HG02970 (cell line): Measurements from ENCODE around the gene CNR2.
A peak's percentile ranks its signal among the peaks of the same experiment; 100 is the strongest.
"Not testable (repeated sequence)": the region's sequence is repeated elsewhere in the genome, so short reads cannot be mapped to it uniquely, and the experiment has no call there.

Experiments
- ATAC-seq: cut with Tn5 transposase; IDR thresholded peaks from one replicate; pipeline ENCODE4 v1.9.1; 2021; ENCODE audit warnings: mild to moderate bottlenecking, moderate library complexity, moderate number of reproducible peaks; ENCODE audit not compliant: unreplicated experiment, low FRiP score

CNR2 gene

DNA sequence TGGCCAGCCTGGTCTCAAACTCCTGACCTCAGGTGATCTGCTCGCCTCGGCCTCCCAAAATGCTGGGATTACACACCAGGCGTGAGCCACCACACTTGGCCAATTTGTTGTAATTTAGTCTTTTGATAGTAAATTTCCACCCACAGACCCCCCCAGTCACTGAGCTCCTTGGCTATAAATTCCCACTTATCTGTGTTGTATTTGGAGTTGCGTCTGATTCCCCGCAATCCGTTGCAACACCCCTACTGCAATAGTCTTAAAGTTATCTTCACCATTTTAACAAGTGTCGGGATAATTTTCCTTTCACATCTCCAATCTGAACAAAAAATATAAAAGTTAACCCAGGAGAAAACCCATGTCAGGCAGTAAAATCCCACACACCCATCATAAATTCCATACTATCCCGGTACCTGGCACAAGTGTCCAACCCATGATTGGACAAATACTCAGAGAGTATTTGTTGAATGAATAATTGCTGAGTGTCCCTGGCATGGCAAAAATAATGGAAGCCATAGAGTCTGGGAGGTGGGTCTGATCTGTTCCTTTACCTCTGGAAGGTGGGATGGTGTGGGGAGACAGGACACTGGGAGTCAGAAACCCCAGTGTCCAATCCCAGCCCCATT is 9.3 kb upstream of the CNR2 start:
- ATAC-seq, result no peak

- ATAC-seq, result peak; percentile 42
Measured at GRCh38 chr1:23916209-23917131, 3.3 kb upstream of the CNR2 start.

DNA sequence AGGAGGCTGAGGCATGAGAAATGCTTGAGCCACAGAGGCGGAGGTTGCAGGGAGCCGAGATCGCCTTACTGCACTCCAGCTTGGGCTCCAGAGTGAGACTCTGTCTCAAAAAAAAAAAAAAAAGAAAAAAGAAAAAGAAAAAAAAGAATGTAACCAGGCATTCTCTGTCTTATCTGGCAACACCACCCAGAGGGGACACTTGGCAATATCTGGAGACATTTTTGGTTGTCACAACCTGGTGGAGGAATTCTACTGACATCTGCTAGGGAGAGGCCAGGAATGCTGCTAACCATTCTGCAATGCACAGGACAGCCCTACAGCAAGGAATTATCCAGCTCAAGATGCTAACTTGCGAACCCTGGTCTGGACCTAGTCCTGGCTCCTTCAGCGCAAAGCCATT is 2.3 kb upstream of the CNR2 start:
- no peak for ATAC-seq

DNA sequence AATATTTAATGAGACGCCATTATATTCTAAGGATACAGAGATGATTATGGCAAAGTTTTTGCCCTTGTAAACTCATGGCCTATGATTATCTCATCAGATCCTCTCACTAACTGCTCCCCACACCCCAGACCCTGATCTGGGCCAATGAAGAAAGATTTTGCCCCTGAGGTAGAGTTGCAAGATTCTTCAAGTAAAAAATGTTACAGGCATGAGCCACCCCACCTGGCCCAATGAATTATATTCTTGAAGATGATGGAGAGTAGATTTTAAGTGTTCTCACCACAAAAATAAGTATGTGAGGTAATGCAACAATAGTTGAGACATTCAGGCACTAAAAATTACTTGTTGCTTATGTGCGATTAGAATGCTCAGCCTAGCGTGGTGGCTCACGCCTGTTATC is 1.8 kb upstream of the CNR2 start:
- no peak for ATAC-seq

DNA sequence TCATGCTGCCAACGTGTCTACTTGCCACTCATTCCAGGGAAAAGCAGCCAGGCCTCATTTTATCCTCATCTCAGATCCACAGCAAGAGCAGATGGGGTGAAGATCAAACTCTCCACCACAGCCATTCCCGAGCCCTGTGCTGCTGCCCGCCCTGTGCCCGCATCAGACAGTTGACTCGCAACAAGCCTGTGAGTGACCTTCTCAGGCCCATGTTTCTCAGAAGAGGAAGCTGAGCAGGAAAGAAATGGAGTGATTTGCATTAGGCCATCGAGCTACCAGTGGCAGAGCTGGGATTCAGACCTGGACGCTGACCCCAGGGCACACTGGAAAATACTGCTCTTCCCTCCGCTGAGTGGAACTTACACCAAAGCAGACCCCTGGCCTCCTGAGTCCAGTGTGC is 1.2 kb downstream of the CNR2 start:
- ATAC-seq, result no peak

- ATAC-seq, result no peak
Measured at GRCh38 chr1:23910553-23911246, 2.5 kb downstream of the CNR2 start.

DNA sequence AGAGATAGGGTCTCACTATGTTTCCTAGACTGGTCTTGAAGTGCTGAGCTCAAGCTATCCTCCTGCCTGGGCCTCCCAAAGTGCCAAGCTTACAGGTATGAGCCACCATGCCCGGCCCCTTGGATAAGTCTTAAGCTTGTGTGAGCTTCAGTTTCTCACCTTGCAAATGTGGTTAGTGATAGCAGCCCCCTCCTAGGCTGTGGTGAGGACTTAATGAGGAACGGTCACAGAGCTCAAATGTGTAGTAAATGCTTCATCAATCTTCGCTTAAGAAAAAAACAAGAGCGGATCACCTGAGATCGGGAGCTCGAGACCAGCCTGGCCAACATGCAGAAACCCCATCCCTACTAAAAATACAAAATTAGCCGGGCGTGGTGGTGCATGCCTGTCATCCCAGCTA is 3.0 kb downstream of the CNR2 start:
- ATAC-seq, result no peak

GRCh38 chr1:23909412-23909811 is 3.8 kb downstream of the CNR2 start:
- ATAC-seq, result no peak

- ATAC-seq, result no peak
Measured at GRCh38 chr1:23908453-23909341, 4.5 kb downstream of the CNR2 start.

DNA sequence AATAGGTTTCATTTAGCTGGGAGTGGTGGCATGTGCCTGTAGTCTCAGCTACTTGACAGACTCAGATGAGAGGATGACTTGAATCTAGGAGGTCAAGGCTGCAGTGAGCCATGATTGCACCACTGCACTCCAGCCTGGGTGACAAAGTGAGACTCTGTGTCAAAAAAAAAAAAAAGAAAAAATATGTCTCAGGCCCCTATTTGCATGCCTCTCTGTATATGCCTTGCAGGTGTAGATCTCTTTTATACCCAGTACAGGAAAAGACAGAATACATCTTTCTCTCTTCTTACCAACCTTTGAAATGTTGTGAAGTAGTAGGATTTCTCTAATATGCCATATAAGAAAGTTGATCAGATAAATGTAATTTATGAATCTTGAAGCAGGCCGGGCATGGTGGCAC is 6.4 kb downstream of the CNR2 start:
- ATAC-seq, result no peak

DNA sequence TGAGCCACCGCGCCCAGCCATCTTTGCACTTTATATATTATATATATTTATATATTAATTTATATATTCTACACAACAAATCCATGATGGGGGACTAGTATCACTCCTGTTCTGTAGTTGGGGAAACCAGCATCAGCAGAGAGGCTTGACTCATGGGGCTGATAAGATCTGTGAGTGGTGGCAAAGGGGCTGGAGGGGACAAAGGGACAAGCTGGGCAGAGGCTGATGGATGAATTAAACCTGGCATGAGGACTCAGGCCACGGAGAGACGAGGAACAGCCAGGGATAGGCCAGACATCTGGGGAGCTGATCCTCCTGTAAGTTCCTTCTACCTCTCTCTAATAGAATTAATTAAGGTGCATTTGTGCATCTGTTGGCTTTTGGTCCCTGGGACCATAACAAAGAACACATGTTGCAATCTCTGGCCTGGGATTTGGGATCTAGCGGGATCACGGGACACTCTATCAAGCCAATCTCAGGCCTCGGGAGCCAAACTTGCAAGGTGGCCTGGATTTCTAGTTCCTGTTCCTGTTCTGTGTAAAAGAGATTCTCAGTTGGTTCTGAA is 7.6 kb downstream of the CNR2 start:
- ATAC-seq, result no peak

GRCh38 chr1:23904748-23905357 is 8.3 kb downstream of the CNR2 start:
- ATAC-seq, result no peak

DNA sequence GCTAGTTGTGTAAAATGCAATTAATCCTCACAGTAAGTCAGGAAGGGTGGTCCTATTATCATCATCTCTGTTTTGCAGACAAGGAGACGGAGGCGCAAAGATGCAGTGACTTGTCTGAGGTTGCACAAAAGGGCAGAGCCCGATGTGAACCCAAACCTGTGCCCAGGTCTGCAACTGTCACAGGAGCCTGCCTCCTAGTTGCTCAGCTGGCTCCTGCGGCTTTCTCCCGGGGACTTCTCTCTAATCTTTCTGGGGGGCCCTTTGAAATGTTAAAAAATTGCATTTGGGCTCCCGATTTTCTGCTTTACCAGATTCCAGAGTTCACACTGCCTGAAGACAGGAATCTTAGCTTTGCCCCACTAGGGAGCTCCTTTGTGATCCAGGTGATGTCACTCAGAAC is 9.4 kb downstream of the CNR2 start:
- no peak for ATAC-seq

DNA sequence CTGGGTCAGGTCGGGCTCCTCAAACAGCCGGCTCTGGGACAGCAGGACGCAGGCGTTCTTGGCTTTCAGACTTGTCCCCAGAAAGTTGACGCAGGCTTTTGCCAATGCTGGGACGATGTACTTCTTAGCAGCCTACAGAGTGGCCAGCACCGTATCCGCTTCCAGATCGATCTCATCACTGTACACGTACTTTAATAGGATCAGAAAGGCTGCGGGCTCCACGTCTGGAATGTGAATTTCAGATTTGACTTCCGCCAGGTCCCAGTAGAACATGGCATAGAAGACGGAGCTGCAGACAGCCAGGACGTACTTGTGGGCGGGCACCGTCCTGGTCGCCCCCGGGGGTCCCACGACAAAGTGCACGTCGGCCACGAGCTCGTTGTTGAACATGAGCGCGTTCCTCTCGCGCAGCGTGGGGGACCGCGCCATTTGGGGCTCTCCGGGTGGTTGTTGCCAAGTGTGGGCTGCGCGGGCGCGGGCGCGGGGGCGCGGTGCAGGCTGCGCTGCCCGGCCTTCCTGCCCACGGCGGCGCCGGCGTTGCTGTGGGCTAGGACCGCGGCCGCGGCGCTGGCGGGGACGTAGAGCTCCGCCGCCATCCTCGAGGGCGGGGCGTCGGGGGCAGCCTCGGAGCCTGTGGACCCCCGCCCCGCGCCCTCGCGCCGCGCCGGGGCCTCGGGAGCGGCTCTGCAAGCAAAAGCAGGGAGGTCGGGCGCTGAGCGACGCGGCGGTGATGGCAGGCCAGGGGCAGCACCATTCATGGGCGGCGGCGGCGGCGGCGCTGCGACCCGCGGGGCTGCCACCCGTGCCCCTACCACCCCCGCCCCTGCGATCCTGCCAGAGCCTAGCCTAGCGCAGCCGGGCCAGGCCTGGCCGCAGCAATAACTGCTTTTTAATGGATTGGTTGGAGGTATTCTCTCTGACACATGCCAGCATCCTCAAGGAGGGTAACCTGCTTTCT is 10.6 kb downstream of the CNR2 start:
- no peak for ATAC-seq

- not testable (repeated sequence) for ATAC-seq
Measured at GRCh38 chr1:23900017-23900416, 13.1 kb downstream of the CNR2 start.

DNA sequence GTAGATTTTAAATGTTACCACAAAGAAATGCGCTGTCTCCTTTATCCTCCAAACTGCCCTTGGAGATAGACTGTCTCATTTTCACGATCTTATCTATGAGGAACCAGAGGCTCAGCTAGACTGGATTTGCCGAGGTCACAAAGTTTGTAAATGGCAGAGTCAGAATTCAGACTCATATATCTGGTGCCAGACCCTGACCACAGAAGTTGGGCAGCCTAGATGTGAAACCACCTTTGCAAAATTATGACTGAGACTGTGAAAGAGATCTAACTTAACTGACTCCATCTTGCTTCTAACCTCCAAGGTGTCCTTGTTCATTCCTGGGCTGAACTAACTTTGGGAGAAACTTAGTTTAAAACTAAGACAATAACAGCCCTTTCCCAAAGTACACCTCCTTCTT is 14.1 kb downstream of the CNR2 start:
- ATAC-seq, result no peak

GRCh38 chr1:23897083-23897482 is 16.1 kb downstream of the CNR2 start:
- no peak for ATAC-seq

- ATAC-seq, result no peak
Measured at GRCh38 chr1:23896491-23896890, 16.7 kb downstream of the CNR2 start.

DNA sequence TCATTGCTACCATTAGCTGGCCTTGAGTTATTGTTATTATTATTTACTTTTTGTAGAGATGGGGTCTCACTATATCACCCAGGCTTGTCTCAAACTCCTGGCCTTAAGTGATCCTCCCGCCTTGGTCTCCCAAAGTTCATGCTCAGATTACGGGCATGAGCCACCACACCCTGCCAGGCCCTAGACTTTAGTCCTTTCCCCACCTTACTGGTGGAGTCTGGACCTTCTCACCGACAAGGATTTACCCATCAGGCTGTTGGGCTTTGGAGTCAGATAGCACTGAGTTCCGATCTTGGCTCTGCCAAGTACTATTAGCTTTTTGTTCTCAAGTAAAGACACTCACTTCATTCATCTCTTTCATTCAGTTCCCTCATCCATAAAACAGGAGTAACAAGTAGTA is 17.2 kb downstream of the CNR2 start:
- no peak for ATAC-seq
